Colon (tissue), 2 donors: ENCODE data around the gene MYH11.
"Not testable (repeated sequence)": the region's sequence is repeated elsewhere in the genome, so short reads cannot be mapped to it uniquely, and the experiment has no call there.

Experiments
- FAIRE-seq: peaks from 2 replicates; lab custom pipeline; 2012; peaks lifted over from hg19 to GRCh38; lab: Jason Lieb, UNC
- donor health status: control.
- donor health status: control.

Gene MYH11

DNA sequence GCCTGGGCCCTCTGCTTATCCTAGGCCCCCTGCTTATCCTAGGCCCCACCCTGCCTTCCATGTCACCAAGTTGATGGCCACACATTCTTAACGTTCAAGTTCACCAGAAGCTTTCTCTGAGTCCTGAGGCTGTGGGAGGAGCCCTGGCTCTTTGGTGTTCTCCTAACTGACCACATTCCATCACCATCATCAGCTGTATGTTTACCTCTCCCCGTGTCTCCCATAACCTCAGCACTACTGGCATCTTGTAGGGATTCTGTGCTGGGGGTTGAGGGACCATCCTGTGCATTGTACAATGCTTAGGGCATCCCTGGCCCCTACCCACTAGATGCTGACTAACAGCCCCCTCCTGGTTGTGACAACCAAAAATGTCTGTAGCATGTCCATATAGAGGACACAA, 107.5 kb downstream of the MYH11 start:
- FAIRE-seq, result no peak

DNA sequence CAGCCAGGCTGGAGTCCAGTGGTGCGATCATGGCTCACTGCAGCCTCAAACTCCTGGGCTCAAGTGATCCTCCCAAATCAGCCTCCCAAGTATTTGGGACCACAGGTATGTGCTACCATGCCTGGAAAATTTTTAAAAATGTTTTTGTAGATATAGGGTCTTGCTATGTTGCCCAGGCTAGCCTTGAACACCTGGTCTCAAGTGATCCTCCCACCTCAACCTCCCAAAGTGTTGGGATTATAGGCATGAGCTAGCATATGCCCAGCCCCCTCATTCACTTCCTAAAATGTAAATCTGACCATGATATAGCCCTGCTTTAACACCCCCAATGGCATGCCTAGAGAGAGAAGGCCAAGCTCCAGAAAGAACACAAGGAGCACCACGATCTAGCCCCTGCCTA, 108.2 kb downstream of the MYH11 start:
- no peak for FAIRE-seq

DNA sequence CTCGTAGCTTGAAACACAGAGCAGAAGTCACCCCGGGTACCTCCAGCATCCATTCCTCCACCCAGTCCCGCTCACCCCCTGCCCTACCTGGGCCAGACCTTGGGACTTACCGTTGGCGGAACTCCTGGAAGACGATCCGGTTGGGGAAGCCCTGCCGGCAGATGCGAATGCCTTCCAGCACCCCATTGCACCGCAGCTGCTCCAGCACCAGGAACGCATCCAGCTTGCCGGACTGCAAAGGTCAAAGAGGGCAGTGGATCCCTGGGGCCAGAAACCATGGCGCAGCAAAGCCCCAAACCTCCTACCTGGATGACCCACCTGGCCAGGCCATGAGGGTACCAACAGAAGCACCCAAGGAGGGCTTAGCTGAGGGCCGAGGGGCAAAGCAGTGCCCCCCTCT, 108.9 kb downstream of the MYH11 start:
- no peak for FAIRE-seq

GRCh38 chr16:15746332-15746731, 110.5 kb downstream of the MYH11 start:
- no peak for FAIRE-seq

DNA sequence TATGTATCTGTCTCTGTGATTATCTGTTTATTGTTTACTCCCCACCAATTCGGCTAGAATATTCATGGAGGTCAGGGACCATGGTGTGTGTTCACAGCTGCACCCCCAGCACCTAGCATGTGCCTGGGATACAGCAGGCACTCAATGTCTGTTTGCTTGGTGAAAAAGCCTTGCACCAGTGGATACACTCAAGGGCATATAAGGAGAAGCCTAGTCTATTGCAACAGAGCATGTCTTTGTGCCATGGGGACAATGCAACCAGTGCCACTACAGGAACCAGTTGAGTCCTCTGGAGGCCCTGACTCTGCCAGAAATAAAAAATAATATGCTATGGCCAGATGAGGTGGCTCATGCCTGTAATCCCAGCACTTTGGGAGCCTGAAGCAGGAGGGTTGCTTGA, 113.2 kb downstream of the MYH11 start:
- no peak for FAIRE-seq

DNA sequence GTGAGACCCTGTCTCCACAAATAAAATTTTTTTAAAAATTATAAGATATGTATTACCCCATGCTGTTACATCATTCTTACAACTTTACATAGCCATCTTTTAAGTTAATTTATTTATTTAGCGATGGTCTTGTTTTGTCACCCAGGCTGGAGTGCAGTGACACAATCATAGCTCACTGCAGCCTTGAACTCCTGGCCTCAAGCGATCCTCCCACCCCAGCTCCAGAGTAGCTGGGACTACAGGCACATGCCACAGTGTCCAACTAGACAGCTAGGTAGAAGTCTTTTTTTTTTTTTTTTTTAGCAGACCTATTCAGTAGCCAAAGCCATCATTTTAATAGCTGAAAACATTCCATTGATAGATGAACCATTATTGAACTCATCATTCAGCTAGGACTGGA, 114.1 kb downstream of the MYH11 start:
- FAIRE-seq, result no peak

GRCh38 chr16:15741207-15741871, 115.5 kb downstream of the MYH11 start:
- no peak for FAIRE-seq

DNA sequence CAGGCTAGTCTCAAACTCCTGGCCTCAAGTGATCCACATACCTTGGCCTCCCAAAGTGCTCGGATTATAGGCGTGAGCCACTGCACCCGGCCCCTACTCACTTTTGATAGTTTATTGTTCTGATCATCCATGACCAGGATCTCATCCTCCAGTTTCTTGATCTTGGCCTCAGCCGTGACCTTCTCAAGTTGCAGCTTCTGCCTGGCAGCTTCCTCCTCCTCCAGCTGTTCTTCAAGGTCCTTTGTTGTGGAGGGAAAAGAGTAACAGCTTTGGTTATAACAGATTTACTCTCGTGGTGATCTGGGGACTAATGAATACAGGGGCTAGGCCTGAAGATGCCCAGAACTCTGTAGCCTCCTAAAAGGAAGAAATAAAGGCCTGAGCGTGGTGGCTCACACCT, 116.9 kb downstream of the MYH11 start:
- FAIRE-seq, result no peak

GRCh38 chr16:15739464-15739863, 117.4 kb downstream of the MYH11 start:
- no peak for FAIRE-seq

- no peak for FAIRE-seq
Observed at GRCh38 chr16:15737140-15737644, 119.6 kb downstream of the MYH11 start.

GRCh38 chr16:15736529-15736928, 120.3 kb downstream of the MYH11 start:
- no peak for FAIRE-seq

- FAIRE-seq, result no peak
Observed at GRCh38 chr16:15735610-15736009, 121.2 kb downstream of the MYH11 start.

- no peak for FAIRE-seq
Observed at GRCh38 chr16:15732416-15732815, 124.4 kb downstream of the MYH11 start.

- FAIRE-seq, result no peak
Observed at GRCh38 chr16:15729152-15729551, 127.7 kb downstream of the MYH11 start.

- not testable (repeated sequence) for FAIRE-seq
Observed at GRCh38 chr16:15727697-15728096, 129.1 kb downstream of the MYH11 start.

DNA sequence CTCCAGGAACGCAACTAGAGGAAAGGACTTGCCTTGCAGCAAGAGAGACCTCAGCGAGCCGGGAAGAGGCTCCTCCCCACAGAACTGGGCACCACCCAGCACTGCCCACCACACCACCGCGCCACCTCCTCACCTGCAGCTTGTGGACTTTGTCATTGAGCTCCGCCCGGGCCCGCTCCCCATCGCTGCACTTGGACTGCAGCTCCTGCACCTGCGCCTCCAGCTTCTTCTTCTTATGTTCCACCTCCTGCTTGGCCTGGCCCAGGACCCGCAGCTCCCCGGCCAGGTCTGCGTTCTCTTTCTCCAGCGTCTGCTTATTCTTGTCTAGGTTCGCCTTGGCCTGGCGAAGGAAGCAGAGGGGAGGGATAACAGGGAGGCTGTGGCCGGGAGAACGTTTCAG, 130.1 kb downstream of the MYH11 start:
- FAIRE-seq, result no peak

- FAIRE-seq, result no peak
Observed at GRCh38 chr16:15725641-15726240, 131.1 kb downstream of the MYH11 start.

- FAIRE-seq, result no peak
Observed at GRCh38 chr16:15723808-15724207, 133.0 kb downstream of the MYH11 start.

DNA sequence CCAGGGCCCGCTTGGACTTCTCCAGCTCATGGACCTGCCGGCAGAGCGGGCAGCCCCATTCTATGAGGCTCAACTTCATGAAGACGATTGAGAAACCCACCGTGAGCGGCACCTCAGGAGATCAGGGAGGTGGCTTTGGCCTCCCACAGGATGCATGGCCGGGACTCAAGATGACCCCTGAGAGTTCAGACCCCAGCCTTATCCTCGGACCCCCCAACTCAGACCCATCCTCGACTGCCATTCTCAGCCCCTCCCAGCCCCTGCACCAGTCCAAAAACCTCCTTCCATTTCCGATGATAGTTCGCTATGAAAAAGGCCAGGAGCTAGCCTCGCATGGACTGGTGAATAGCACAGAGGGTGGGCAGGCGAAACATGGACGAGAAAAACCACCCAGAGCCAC, 135.8 kb downstream of the MYH11 start:
- no peak for FAIRE-seq

GRCh38 chr16:15716694-15717447, 140.0 kb downstream of the MYH11 start:
- no peak for FAIRE-seq

DNA sequence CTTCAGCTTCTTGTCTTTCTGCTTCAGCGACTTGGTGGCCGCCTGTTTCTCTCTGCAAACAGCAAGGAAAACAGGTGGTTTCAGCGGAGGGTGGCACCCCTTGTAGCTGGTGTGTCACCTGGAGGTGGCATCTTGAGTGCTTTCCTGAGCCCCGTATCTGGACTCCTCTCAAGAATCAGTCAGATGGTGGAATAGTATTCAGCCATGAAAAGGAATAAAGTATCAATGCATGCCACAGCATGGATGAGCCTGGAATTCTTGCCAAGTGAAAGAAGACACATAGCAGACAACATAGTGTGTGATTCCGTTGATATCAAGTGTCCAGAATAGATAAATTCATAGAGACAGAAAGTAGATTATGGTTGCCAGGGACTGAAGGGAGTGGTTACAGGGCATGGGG, 141.6 kb downstream of the MYH11 start:
- no peak for FAIRE-seq

DNA sequence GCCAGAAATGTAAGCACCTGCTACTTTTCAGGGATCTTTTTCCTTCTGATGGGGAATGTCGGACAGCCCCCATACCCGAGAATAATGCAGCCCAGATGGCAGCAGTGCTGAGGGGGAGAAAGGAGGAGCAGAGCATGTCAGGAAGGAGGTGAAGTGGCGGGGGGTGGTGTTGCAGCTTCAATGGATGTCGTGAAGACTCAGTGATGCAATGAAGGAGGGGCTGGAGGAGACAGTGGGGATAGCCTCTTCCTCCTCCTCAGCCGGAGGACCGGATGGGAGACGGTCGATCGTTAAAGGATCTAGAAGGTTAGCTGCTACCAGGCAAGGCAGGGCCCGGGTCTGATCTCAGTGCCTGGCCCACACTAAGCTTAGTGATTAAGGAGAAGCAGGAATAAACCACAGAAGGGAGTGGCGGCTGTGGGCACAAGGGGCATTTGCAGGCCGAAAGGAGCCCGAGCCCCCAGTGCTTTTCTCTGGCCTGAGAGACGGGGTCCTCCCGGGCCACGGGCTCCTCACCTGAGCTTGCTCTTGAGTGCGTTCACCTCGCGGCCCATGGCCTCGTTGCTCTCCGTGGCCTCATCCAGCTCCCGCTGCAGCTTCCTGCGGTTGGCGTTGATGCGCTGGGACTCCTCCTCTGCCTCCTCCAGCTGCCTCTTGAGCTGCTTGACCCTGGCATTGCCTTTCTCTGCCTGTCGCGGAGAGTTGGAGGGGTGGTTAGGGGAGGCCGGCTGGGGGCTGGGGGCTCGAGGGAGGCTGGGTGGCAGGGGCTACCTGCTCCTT, 142.2 kb downstream of the MYH11 start:
- FAIRE-seq, result no peak

DNA sequence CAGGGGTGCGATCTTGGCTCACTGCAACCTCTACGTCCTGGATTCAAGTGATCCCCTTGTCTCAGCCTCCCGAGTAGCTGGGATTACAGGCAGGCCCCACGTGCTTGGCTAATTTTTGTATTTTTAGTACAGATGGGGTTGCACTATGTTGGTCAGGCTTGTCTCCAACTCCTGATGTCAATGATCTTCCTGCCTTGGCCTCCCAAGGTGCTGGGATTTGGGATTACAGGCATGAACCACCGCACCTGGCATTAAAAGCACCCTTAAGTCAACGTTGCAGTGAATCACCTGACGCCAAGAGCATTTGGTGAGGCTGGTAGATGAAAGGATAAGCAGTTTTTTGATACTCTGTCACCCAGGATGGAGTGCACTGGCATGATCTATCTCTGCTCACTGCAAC, 147.8 kb downstream of the MYH11 start:
- FAIRE-seq, result no peak
